Natural killer cell (primary cell): Measurements from ENCODE around the gene RNF220. TPM values are rescaled to one million over a fixed set of nuclear protein-coding genes. Genes with fewer than 3 reads are reported as not detected.

Experiments
- ATAC-seq, 3 donors: fragments of 150-1000 bp in 2 of 3; fragments of 200-7000 bp in 1 of 3; cut with Tn5 transposase; 1 replicate in 1 of 3; 2 replicates in 2 of 3; pipeline ENCODE4 v1.10.0; 2021; ENCODE audit warnings: mild to moderate bottlenecking in 2 of 3, moderate library complexity in 2 of 3
- DNase-seq, 2 donors: peaks; one replicate each; pipeline versions ENCODE4 v3.0.0 to v3.0.0-alpha.2; 2013 to 2021; ENCODE audit warnings: mixed read lengths in 1 of 2
- H3K27ac ChIP-seq: one replicate; pipeline ENCODE4 v1.5.1; 2013; ENCODE audit warnings: mild to moderate bottlenecking, low read length
- H3K27me3 ChIP-seq: one replicate; pipeline ENCODE4 v1.6.1; 2013; ENCODE audit warnings: low read length; ENCODE audit not compliant: control insufficient read depth, insufficient read depth
- H3K36me3 ChIP-seq: one replicate; pipeline ENCODE4 v1.6.1; 2013; ENCODE audit warnings: low read length; ENCODE audit not compliant: control insufficient read depth, insufficient read depth
- H3K4me1 ChIP-seq: one replicate; pipeline ENCODE4 v1.6.1; 2013; ENCODE audit warnings: low read length; ENCODE audit not compliant: control insufficient read depth, insufficient read depth
- H3K4me3 ChIP-seq: one replicate; pipeline ENCODE4 v1.5.1; 2013; ENCODE audit warnings: low read length
- H3K9me3 ChIP-seq: one replicate; pipeline ENCODE4 v1.6.1; 2013; ENCODE audit warnings: low read length; ENCODE audit not compliant: control insufficient read depth, insufficient read depth
- H3K27ac Mint-ChIP-seq, 2 donors: one replicate each; pipeline ENCODE4 v1.8.0; 2022; ENCODE audit warnings: mild to moderate bottlenecking in 2 of 2, mixed read lengths in 2 of 2, moderate library complexity in 1 of 2
- H3K27me3 Mint-ChIP-seq, 2 donors: one replicate each; pipeline ENCODE4 v1.8.0; 2022; ENCODE audit warnings: low read depth in 2 of 2, mixed read lengths in 2 of 2
- H3K36me3 Mint-ChIP-seq: one replicate; pipeline ENCODE4 v1.8.0; 2022; ENCODE audit warnings: mixed read lengths
- H3K4me1 Mint-ChIP-seq, 2 donors: one replicate each; pipeline ENCODE4 v1.8.0; 2022; ENCODE audit warnings: mixed read lengths in 2 of 2
- H3K4me3 Mint-ChIP-seq: one replicate; pipeline ENCODE4 v1.8.0; 2022; ENCODE audit warnings: mild to moderate bottlenecking, moderate library complexity, mixed read lengths
- H3K9me3 Mint-ChIP-seq, 2 donors: one replicate each; pipeline ENCODE4 v1.8.0; 2022; ENCODE audit warnings: mixed read lengths in 2 of 2
- CTCF ChIP-seq: fragments of 200-600 bp; IDR thresholded peaks from one replicate; pipeline ENCODE4 v1.8.0; 2022; ENCODE audit warnings: antibody characterized with exemption
- WGBS: methylation state at CpG from one replicate; pipeline ENCODE4 v1.1.7; 2013; ENCODE audit warnings: missing lambda C conversion rate; ENCODE audit not compliant: insufficient coverage; 5-methylcytosine and 5-hydroxymethylcytosine counted together
- intact Hi-C: fragments of 100-400 bp; cut with micrococcal nuclease; formaldehyde crosslinking; loops from one replicate; pipeline ENCODE4 v1.14.2; 2022
- total RNA-seq, 4 donors: library from RNA; stranded (reverse); fragments of 120-200 nt in 1 of 4; gene quantifications; one replicate each; pipeline versions ENCODE4 v1.2.3 to v1.2.4, GENCODE V29; 2013 to 2022

The RNF220 gene
- total RNA-seq, 3 donors from 2014 or later (not counting 1 experiment from before 2014, with no cell fraction given) = 88.5 to 107 (median 105) TPM

GRCh38 chr1:44604157-44604955 is 199.3 kb downstream of the RNF220 start:
- WGBS = 89% methylated on average over 3 of the region's 3 CpGs
- H3K27me3 Mint-ChIP-seq = peaks cover 0 to 5% of the 10 kb centered on the region in 2 donors
- no peaks in the 10 kb centered on the region for H3K36me3 Mint-ChIP-seq
- Histone ChIP-seq H3K4me3 (no peak overlapping the region), H3K27ac (no peak overlapping the region), H3K9me3 (no peaks in the 10 kb centered on the region), H3K36me3 (no peaks in the 10 kb centered on the region), H3K27me3 (no peaks in the 10 kb centered on the region), H3K4me1 (no peaks in the 10 kb centered on the region)
- DNase-seq (no peak), ATAC-seq (no peak)
- no peak for TF ChIP-seq CTCF
- H3K27ac Mint-ChIP-seq = no peak overlapping the region
- H3K9me3 Mint-ChIP-seq = no peaks in the 10 kb centered on the region
- H3K4me1 Mint-ChIP-seq = no peaks in the 10 kb centered on the region
- no peak overlapping the region for H3K4me3 Mint-ChIP-seq
- intact Hi-C loops = no loop called here

- 92% methylated on average over 12 of the region's 12 CpGs for WGBS
Observed at GRCh38 chr1:44605914-44606615, 201.0 kb downstream of the RNF220 start.

GRCh38 chr1:44606701-44607281 is 201.7 kb downstream of the RNF220 start:
- Mint-ChIP-seq H3K36me3 (no peaks in the 10 kb centered on the region), H3K4me3 (no peak overlapping the region), H3K27me3 (peaks cover 0 to 5% of the 10 kb centered on the region in 2 donors), H3K9me3 (no peaks in the 10 kb centered on the region), H3K4me1 (no peaks in the 10 kb centered on the region), H3K27ac (no peak overlapping the region)
- Histone ChIP-seq H3K9me3 (no peaks in the 10 kb centered on the region), H3K36me3 (no peaks in the 10 kb centered on the region), H3K4me1 (no peaks in the 10 kb centered on the region), H3K27me3 (no peaks in the 10 kb centered on the region), H3K4me3 (no peak overlapping the region), H3K27ac (no peak overlapping the region)
- ATAC-seq (no peak), DNase-seq (no peak)
- 95% methylated on average over 8 of the region's 8 CpGs for WGBS
- TF ChIP-seq CTCF = no peak
- intact Hi-C loops = no loop called here

More at GRCh38 chr1:44605914-44606615, 201.0 kb downstream of the RNF220 start:
- H3K4me1 ChIP-seq = no peaks in the 10 kb centered on the region
- no peaks in the 10 kb centered on the region for H3K9me3 ChIP-seq
- H3K36me3 ChIP-seq = no peaks in the 10 kb centered on the region
- TF ChIP-seq CTCF = no peak
- Mint-ChIP-seq H3K9me3 (no peaks in the 10 kb centered on the region), H3K4me1 (no peaks in the 10 kb centered on the region), H3K27me3 (peaks cover 0 to 5% of the 10 kb centered on the region in 2 donors), H3K36me3 (no peaks in the 10 kb centered on the region), H3K27ac (no peak overlapping the region), H3K4me3 (no peak overlapping the region)
- ATAC-seq (no peak), DNase-seq (no peak)
- H3K4me3 ChIP-seq = no peak overlapping the region
- intact Hi-C loops = no loop called here
- no peak overlapping the region for H3K27ac ChIP-seq
- no peaks in the 10 kb centered on the region for H3K27me3 ChIP-seq
